Endothelial cell of umbilical vein (primary cell): ENCODE measurements around the gene LYZL4. TPM values are rescaled to one million over a fixed set of nuclear protein-coding genes. Genes with fewer than 3 reads are reported as not detected.

Source experiments
- BruUV-seq: library from RNA; stranded (reverse); fragments of 400-500 nt; replicated peaks from 2 replicates; lab custom pipeline; 2021; lab: Mats Ljungman, UMichigan
- CTCF ChIA-PET: fragments of 300-600, 350-600 bp; sonication (Branson Sonifier 250); formaldehyde crosslinking; loops from one replicate; lab custom pipeline; 2021; ENCODE audit warnings: antibody characterized with exemption, inconsistent platforms; lab: Charles Lee
- POLR2A ChIA-PET: fragments of 300-600, 350-600 bp; sonication (Branson Sonifier 250); formaldehyde crosslinking; loops from one replicate; lab custom pipeline; 2021; ENCODE audit warnings: antibody characterized with exemption, inconsistent platforms; lab: Charles Lee
- DNase-seq: peaks from one replicate; pipeline ENCODE4 v3.0.0-alpha.2; 2011; ENCODE audit warnings: low read depth, low spot score
- FAIRE-seq: peaks from 2 replicates; lab custom pipeline; 2011; peaks lifted over from hg19 to GRCh38; lab: Jason Lieb, UNC
- H2AFZ ChIP-seq: 2 replicates; pipeline ENCODE4 v1.6.0; 2012; ENCODE audit warnings: low read depth, low read length, control low read depth, inconsistent platforms
- H3K27ac ChIP-seq: 2 replicates; pipeline ENCODE4 v1.5.1; 2011; ENCODE audit warnings: low read depth, mild to moderate bottlenecking, control low read depth, low read length, moderate library complexity; ENCODE audit not compliant: insufficient read depth
- H3K27me3 ChIP-seq, 2 experiments: 2 replicates each; pipeline versions ENCODE4 v1.6.0 to v1.6.1; 2011; ENCODE audit warnings: low read length in 2 of 2, mixed read lengths in 1 of 2; ENCODE audit not compliant: control insufficient read depth in 2 of 2, insufficient read depth in 2 of 2
- H3K36me3 ChIP-seq, 2 experiments: 2 replicates in 1 of 2; 3 replicates in 1 of 2; pipeline ENCODE4 v1.5.1; 2011; ENCODE audit warnings: low read length in 2 of 2, mild to moderate bottlenecking in 1 of 2, moderate library complexity in 1 of 2; ENCODE audit not compliant: control insufficient read depth in 2 of 2, insufficient read depth in 2 of 2; ENCODE audit errors: extremely low read depth in 1 of 2
- H3K4me1 ChIP-seq: 3 replicates; pipeline ENCODE4 v1.5.1; 2011; ENCODE audit warnings: mild to moderate bottlenecking, low read length; ENCODE audit not compliant: control insufficient read depth, insufficient read depth; ENCODE audit errors: extremely low read depth
- H3K4me2 ChIP-seq: 2 replicates; pipeline ENCODE4 v1.6.1; 2011; ENCODE audit warnings: low read length, control low read depth, mixed read lengths; ENCODE audit not compliant: insufficient read depth
- H3K4me3 ChIP-seq, 3 experiments: fragments of 200-600 bp in 1 of 3; sonication (generic), shearing (Covaris generic) in 1 of 3; replicated peaks in 1 of 3; 2 replicates each; pipeline ENCODE4 v1.5.1; 2011 to 2016; ENCODE audit warnings: control low read depth in 3 of 3, low read length in 3 of 3, mild to moderate bottlenecking in 2 of 3, inconsistent platforms in 1 of 3, low read depth in 1 of 3, moderate library complexity in 1 of 3; ENCODE audit not compliant: insufficient read depth in 1 of 3
- H3K79me2 ChIP-seq: 2 replicates; pipeline ENCODE4 v1.6.0; 2012; ENCODE audit warnings: low read length, inconsistent platforms; ENCODE audit not compliant: control insufficient read depth, insufficient read depth
- H3K9ac ChIP-seq: replicated peaks from 2 replicates; pipeline ENCODE3; 2011; ENCODE audit warnings: low read length, control low read depth; ENCODE audit not compliant: insufficient read depth; ENCODE audit errors: extremely low read depth
- H3K9me1 ChIP-seq: replicated peaks from 3 replicates; pipeline ENCODE4 v1.6.0; 2011; ENCODE audit warnings: mild to moderate bottlenecking, low read length; ENCODE audit not compliant: control insufficient read depth, insufficient read depth; ENCODE audit errors: extremely low read depth
- H3K9me3 ChIP-seq: replicated peaks from 2 replicates; pipeline ENCODE4 v1.5.1; 2012; ENCODE audit warnings: low read length, inconsistent platforms; ENCODE audit not compliant: control insufficient read depth, insufficient read depth
- H4K20me1 ChIP-seq: replicated peaks from 2 replicates; pipeline ENCODE3; 2011; ENCODE audit warnings: mild to moderate bottlenecking, low read length; ENCODE audit not compliant: control insufficient read depth, insufficient read depth; ENCODE audit errors: extremely low read depth
- EZH2 ChIP-seq: IDR thresholded peaks from 2 replicates; pipeline ENCODE4 v1.6.1; 2012; ENCODE audit warnings: borderline replicate concordance, low read depth, mild to moderate bottlenecking, moderate library complexity, low read length, inconsistent platforms; ENCODE audit not compliant: severe bottlenecking
- FOS ChIP-seq: IDR thresholded peaks from 2 replicates; pipeline ENCODE4 v1.6.1; 2011; ENCODE audit warnings: mild to moderate bottlenecking, low read length, moderate library complexity, borderline replicate concordance; ENCODE audit not compliant: insufficient read depth
- GATA2 ChIP-seq: IDR thresholded peaks from 2 replicates; pipeline ENCODE4 v1.7.0; 2011; ENCODE audit warnings: low read depth, mild to moderate bottlenecking, moderate library complexity, mixed read lengths, low read length; ENCODE audit not compliant: insufficient read length, insufficient read depth
- JUN ChIP-seq: IDR thresholded peaks from 2 replicates; pipeline ENCODE4 v1.6.1; 2011; ENCODE audit warnings: borderline replicate concordance, low read depth; ENCODE audit not compliant: insufficient read length, insufficient read depth
- MAX ChIP-seq: IDR thresholded peaks from 2 replicates; pipeline ENCODE4 v1.6.1; 2011; ENCODE audit not compliant: insufficient read depth, insufficient read length
- MYC ChIP-seq: IDR thresholded peaks from one replicate; pipeline ENCODE4 v1.6.1; 2011; ENCODE audit warnings: mild to moderate bottlenecking, low read depth, low read length
- POLR2A ChIP-seq: IDR thresholded peaks from 2 replicates; pipeline ENCODE4 v1.6.1; 2012; ENCODE audit warnings: low read depth, mild to moderate bottlenecking, control low read depth, low read length
- POLR2AphosphoS5 ChIP-seq: IDR thresholded peaks from 2 replicates; pipeline ENCODE4 v1.6.1; 2012; ENCODE audit warnings: low read depth, mild to moderate bottlenecking, control low read depth, low read length, moderate library complexity; ENCODE audit not compliant: insufficient read depth
- dilution Hi-C: fragments of 300-500 bp; cut with MboI; formaldehyde crosslinking; loops from one replicate; pipeline ENCODE4 v1.15.0; 2019; ENCODE audit warnings: low sequenced_read_pairs; ENCODE audit not compliant: extremely low pct_ligation_motif_present
- intact Hi-C: fragments of 100-400 bp; cut with micrococcal nuclease; formaldehyde crosslinking; loops from one replicate; pipeline ENCODE4 v1.10.0; 2022
- polyA plus RNA-seq, 4 experiments: library from polyadenylated mRNA; depleted of rRNA in 3 of 4; stranded (reverse) in 3 of 4; unstranded in 1 of 4; fragments of >200 nt; gene quantifications; 2 replicates each; pipeline versions ENCODE4 v1.2.1 to v1.2.3, GENCODE V29; 2011 to 2012; ENCODE audit warnings: missing spikeins in 1 of 4
- total RNA-seq: library from RNA; stranded (reverse); gene quantifications from 2 replicates; pipeline ENCODE4 v1.2.3, GENCODE V29; 2021
- TF ChIP-seq, protein P1 (sequence below), 2 donors: IDR thresholded peaks; 1 replicate in 1 of 2; 2 replicates in 1 of 2; pipeline ENCODE4 v1.5.1; 2011; ENCODE audit warnings: low read length in 2 of 2, mild to moderate bottlenecking in 2 of 2, moderate library complexity in 2 of 2, control low read depth in 1 of 2, inconsistent platforms in 1 of 2, low read depth in 1 of 2; ENCODE audit not compliant: insufficient read depth in 1 of 2; ENCODE audit errors: extremely low read depth in 1 of 2

LYZL4 gene
- total and polyA plus RNA-seq, 2 donors (not counting 3 experiments of a cell fraction or from before 2014, with no cell fraction given): 0.41 TPM; not detected in 1

GRCh38 chr3:42402394-42403096, 7.9 kb downstream of the LYZL4 start:
- BruUV-seq: no TSS peak
- no peak for FAIRE-seq

More at GRCh38 chr3:42402394-42403096, 7.9 kb downstream of the LYZL4 start:
- Histone ChIP-seq H3K27me3 (peaks cover 0 to 3% of the 10 kb centered on the region in 2 experiments), H4K20me1 (no peaks in the 10 kb centered on the region), H3K4me3 (no peak overlapping the region), H3K79me2 (no peaks in the 10 kb centered on the region), H3K27ac (no peak overlapping the region), H3K9ac (no peak overlapping the region), H3K4me1 (no peaks in the 10 kb centered on the region), H3K9me3 (no peaks in the 10 kb centered on the region), H2AFZ (no peak overlapping the region), H3K9me1 (no peaks in the 10 kb centered on the region), H3K36me3 (no peaks in the 10 kb centered on the region), H3K4me2 (no peak overlapping the region)
- ChIA-PET POLR2A (interaction anchor here (0.7 kb wide), 2 partner anchors 21 to 22 kb away, joined by 3 to 11 read pairs; no protein-coding TSS in a partner anchor), CTCF (no interaction called here)
- intact Hi-C loops (no loop called here), dilution Hi-C loops (no loop called here)
- TF ChIP-seq, protein P1, sequence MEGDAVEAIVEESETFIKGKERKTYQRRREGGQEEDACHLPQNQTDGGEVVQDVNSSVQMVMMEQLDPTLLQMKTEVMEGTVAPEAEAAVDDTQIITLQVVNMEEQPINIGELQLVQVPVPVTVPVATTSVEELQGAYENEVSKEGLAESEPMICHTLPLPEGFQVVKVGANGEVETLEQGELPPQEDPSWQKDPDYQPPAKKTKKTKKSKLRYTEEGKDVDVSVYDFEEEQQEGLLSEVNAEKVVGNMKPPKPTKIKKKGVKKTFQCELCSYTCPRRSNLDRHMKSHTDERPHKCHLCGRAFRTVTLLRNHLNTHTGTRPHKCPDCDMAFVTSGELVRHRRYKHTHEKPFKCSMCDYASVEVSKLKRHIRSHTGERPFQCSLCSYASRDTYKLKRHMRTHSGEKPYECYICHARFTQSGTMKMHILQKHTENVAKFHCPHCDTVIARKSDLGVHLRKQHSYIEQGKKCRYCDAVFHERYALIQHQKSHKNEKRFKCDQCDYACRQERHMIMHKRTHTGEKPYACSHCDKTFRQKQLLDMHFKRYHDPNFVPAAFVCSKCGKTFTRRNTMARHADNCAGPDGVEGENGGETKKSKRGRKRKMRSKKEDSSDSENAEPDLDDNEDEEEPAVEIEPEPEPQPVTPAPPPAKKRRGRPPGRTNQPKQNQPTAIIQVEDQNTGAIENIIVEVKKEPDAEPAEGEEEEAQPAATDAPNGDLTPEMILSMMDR (IDR thresholded peaks at IDR 0.05; ENCODE audit: extremely low read depth in 1 of 2, insufficient read depth in 1 of 2, low read depth in 1 of 2, low read length in 2 of 2): no peak
- TF ChIP-seq GATA2: no peak
- no peak for TF ChIP-seq JUN
- TF ChIP-seq POLR2A: no peak
- TF ChIP-seq MAX: no peak
- TF ChIP-seq FOS: no peak
- no peak for TF ChIP-seq POLR2AphosphoS5
- no peak for TF ChIP-seq MYC
- TF ChIP-seq EZH2: no peak
- DNase-seq: no peak
